ENCODE measurements around the gene PRICKLE3.

- TF ChIP-seq CTCF (IDR thresholded peaks at IDR 0.05), result peak; percentile 16 to 34 (median 21)
- no peak for TF ChIP-seq POLR2A (IDR thresholded peaks at IDR 0.05)
These were observed at the start of gene PRICKLE3 for GRCh38 chrX:49186125-49187027.

Data from testis (tissue), 2 donors.